Measurements from ENCODE around the gene RBM23. TPM values are rescaled to one million over a fixed set of nuclear protein-coding genes. Genes with fewer than 3 reads are reported as not detected.

RBM23 gene
- polyA plus RNA-seq, 3 donors, result 76.7 to 89.7 (median 85.7) TPM

- Histone ChIP-seq H3K27me3 (ENCODE audit: control insufficient read depth in 2 of 2, insufficient read depth in 2 of 2, low read length in 2 of 2) (peaks cover 0 to 25% of the 10 kb centered on the region in 2 donors), H2AFZ (ENCODE audit: insufficient read depth, low read depth, low read length, poor library complexity, severe bottlenecking) (peak overlapping the region; percentile 80), H3K4me2 (replicated peaks; ENCODE audit: extremely low read depth, low read length, poor library complexity, severe bottlenecking) (peak overlapping the region; percentile 77), H3K27ac (ENCODE audit: low read depth in 1 of 2, low read length in 2 of 2) (no peak overlapping the region), H3K36me3 (replicated peaks in 1 of 2; ENCODE audit: control insufficient read depth in 1 of 2, insufficient read depth in 2 of 2, low read length in 2 of 2) (peaks cover 0 to under 1% of the 10 kb centered on the region in 2 donors), H4K20me1 (ENCODE audit: insufficient read depth, low read length) (no peaks in the 10 kb centered on the region), H3K4me3 (replicated peaks in 1 of 3; ENCODE audit: low read depth in 2 of 3, low read length in 3 of 3) (peak overlapping the region; percentile 21 to 78 (median 46)), H3K79me2 (ENCODE audit: insufficient read depth, low read length) (no peaks in the 10 kb centered on the region), H3K4me1 (ENCODE audit: control insufficient read depth in 1 of 2, insufficient read depth in 2 of 2, low read length in 2 of 2) (peaks cover 12 to 15% of the 10 kb centered on the region in 2 donors), H3K9me3 (replicated peaks in 1 of 2; ENCODE audit: control insufficient read depth in 1 of 2, insufficient read depth in 1 of 2, low read length in 2 of 2) (no peaks in the 10 kb centered on the region), H3K9ac (ENCODE audit: insufficient read depth, low read length, poor library complexity, severe bottlenecking) (peak overlapping the region; percentile 45)
- H3K9me3 Mint-ChIP-seq, result peaks cover 0 to 8% (median 3%) of the 10 kb centered on the region in 7 donors
- peaks cover 26 to 45% (median 26%) of the 10 kb centered on the region in 3 donors for H3K27me3 Mint-ChIP-seq (ENCODE audit: low read depth in 3 of 3)
- intact Hi-C loops (cut with micrococcal nuclease), result no loop called here
- peak overlapping the region; percentile 84 to 94 for H3K4me3 Mint-ChIP-seq
- peak overlapping the region in 3 of 7 donors; percentile 13 to 85 (median 14) for H3K27ac Mint-ChIP-seq
- H3K36me3 Mint-ChIP-seq, result peaks cover 9 to 14% of the 10 kb centered on the region in 2 donors
- no peak for TF ChIP-seq CTCF (IDR thresholded peaks at IDR 0.05)
- H3K4me1 Mint-ChIP-seq, result peaks cover 25% of the 10 kb centered on the region
- WGBS (ENCODE audit: insufficient coverage), result 46% methylated on average over 6 of the region's 11 CpGs
- DNase-seq, result peak in 2 of 3 donors; percentile 20 to 29
These were observed 31.5 kb downstream of the RBM23 start for GRCh38 chr14:22887260-22887989.

- no peaks in the 10 kb centered on the region for H3K79me2 ChIP-seq (ENCODE audit: insufficient read depth, low read length)
- H3K27me3 ChIP-seq (ENCODE audit: control insufficient read depth in 2 of 2, insufficient read depth in 2 of 2, low read length in 2 of 2), result peaks cover 0 to 29% of the 10 kb centered on the region in 2 donors
- peak overlapping the region in 3 of 7 donors; percentile 13 to 85 (median 14) for H3K27ac Mint-ChIP-seq
- H3K4me1 ChIP-seq (ENCODE audit: control insufficient read depth in 1 of 2, insufficient read depth in 2 of 2, low read length in 2 of 2), result peaks cover 12 to 15% of the 10 kb centered on the region in 2 donors
- H3K36me3 ChIP-seq (replicated peaks in 1 of 2; ENCODE audit: control insufficient read depth in 1 of 2, insufficient read depth in 2 of 2, low read length in 2 of 2), result no peaks in the 10 kb centered on the region
- intact Hi-C loops (cut with micrococcal nuclease), result no loop called here
- TF ChIP-seq CTCF (IDR thresholded peaks at IDR 0.05), result no peak
- H3K4me3 Mint-ChIP-seq, result peak overlapping the region; percentile 84 to 94
- H3K27me3 Mint-ChIP-seq (ENCODE audit: low read depth in 3 of 3), result peaks cover 29 to 51% (median 31%) of the 10 kb centered on the region in 3 donors
- H2AFZ ChIP-seq (ENCODE audit: insufficient read depth, low read depth, low read length, poor library complexity, severe bottlenecking), result peak overlapping the region; percentile 80
- peaks cover 0 to 10% (median 3%) of the 10 kb centered on the region in 7 donors for H3K9me3 Mint-ChIP-seq
- peak overlapping the region; percentile 45 for H3K9ac ChIP-seq (ENCODE audit: insufficient read depth, low read length, poor library complexity, severe bottlenecking)
- no peak overlapping the region for H3K27ac ChIP-seq (ENCODE audit: low read depth in 1 of 2, low read length in 2 of 2)
- peak; percentile 29 to 51 (median 31) for DNase-seq
- no peaks in the 10 kb centered on the region for H4K20me1 ChIP-seq (ENCODE audit: insufficient read depth, low read length)
- H3K4me2 ChIP-seq (replicated peaks; ENCODE audit: extremely low read depth, low read length, poor library complexity, severe bottlenecking), result peak overlapping the region; percentile 77
- no peaks in the 10 kb centered on the region for H3K9me3 ChIP-seq (replicated peaks in 1 of 2; ENCODE audit: control insufficient read depth in 1 of 2, insufficient read depth in 1 of 2, low read length in 2 of 2)
- peaks cover 6 to 10% of the 10 kb centered on the region in 2 donors for H3K36me3 Mint-ChIP-seq
- peaks cover 29% of the 10 kb centered on the region for H3K4me1 Mint-ChIP-seq
- WGBS (ENCODE audit: insufficient coverage), result 4% methylated on average over 69 of the region's 77 CpGs
- peak overlapping the region; percentile 21 to 78 (median 46) for H3K4me3 ChIP-seq (replicated peaks in 1 of 3; ENCODE audit: low read depth in 2 of 3, low read length in 3 of 3)
These were observed 32.3 kb downstream of the RBM23 start for GRCh38 chr14:22886500-22887259.

Measured in CD14-positive monocyte (primary cell).